ENCODE measurements around the gene CTNNBL1. TPM values are rescaled to one million over a fixed set of nuclear protein-coding genes. Genes with fewer than 3 reads are reported as not detected.

CTNNBL1 gene
- total RNA-seq, 4 donors from 2014 or later: 40.4 to 54.3 (median 44.7) TPM

- intact Hi-C loops (cut with DNase I): loop anchor here (5.0 kb wide), 1 partner anchor 88 kb away; no protein-coding TSS in a partner anchor
- Histone ChIP-seq H3K27ac (replicated peaks in 1 of 4) (no peak overlapping the region), H3K4me3 (peak overlapping the region in 3 of 4 donors; percentile 59 to 66 (median 59))
These were observed 210.3 kb downstream of the CTNNBL1 start for GRCh38 chr20:37904008-37904642.

GRCh38 chr20:37904845-37905373 is 211.1 kb downstream of the CTNNBL1 start:
- Histone ChIP-seq H3K9me3 (no peaks in the 10 kb centered on the region), H3K36me3 (no peaks in the 10 kb centered on the region), H3K27me3 (peaks cover 0 to 47% (median 1%) of the 10 kb centered on the region in 4 donors), H3K4me3 (no peak overlapping the region), H3K4me1 (peaks cover 7 to 65% (median 60%) of the 10 kb centered on the region in 4 donors), H3K27ac (replicated peaks in 1 of 4) (peak overlapping the region in 2 of 4 donors; percentile 14 to 24)
- intact Hi-C loops (cut with DNase I): loop anchor here (5.0 kb wide), 1 partner anchor 87 kb away; no protein-coding TSS in a partner anchor
- no peak for DNase-seq (ENCODE audit: extremely low spot score)
- TF ChIP-seq EP300 (IDR thresholded peaks at IDR 0.05): no peak
- no peak for TF ChIP-seq POLR2A (IDR thresholded peaks at IDR 0.05; ENCODE audit: low read depth)
- TF ChIP-seq CTCF (IDR thresholded peaks at IDR 0.05): no peak
- TF ChIP-seq POLR2AphosphoS5 (IDR thresholded peaks at IDR 0.05): no peak
- 67% methylated on average over 8 of the region's 8 CpGs for WGBS

More at GRCh38 chr20:37904008-37904642, 210.3 kb downstream of the CTNNBL1 start:
- Histone ChIP-seq H3K4me1 (peaks cover 7 to 69% (median 60%) of the 10 kb centered on the region in 4 donors), H3K27me3 (peaks cover 0 to 47% (median 1%) of the 10 kb centered on the region in 4 donors), H3K9me3 (no peaks in the 10 kb centered on the region), H3K36me3 (no peaks in the 10 kb centered on the region)
- TF ChIP-seq POLR2A (IDR thresholded peaks at IDR 0.05; ENCODE audit: low read depth) (no peak), EP300 (IDR thresholded peaks at IDR 0.05) (no peak), CTCF (IDR thresholded peaks at IDR 0.05) (no peak), POLR2AphosphoS5 (IDR thresholded peaks at IDR 0.05) (no peak)
- no peak for DNase-seq (ENCODE audit: extremely low spot score)
- 65% methylated on average over 9 of the region's 12 CpGs for WGBS

GRCh38 chr20:37905671-37906613 is 212.1 kb downstream of the CTNNBL1 start:
- H3K36me3 ChIP-seq: no peaks in the 10 kb centered on the region
- intact Hi-C loops (cut with DNase I): no loop called here
- no peak for DNase-seq (ENCODE audit: extremely low spot score)
- peaks cover 7 to 65% (median 60%) of the 10 kb centered on the region in 4 donors for H3K4me1 ChIP-seq
- peak overlapping the region in 1 of 4 donors; percentile 24 for H3K27ac ChIP-seq (replicated peaks in 1 of 4)
- no peaks in the 10 kb centered on the region for H3K9me3 ChIP-seq
- TF ChIP-seq EP300 (IDR thresholded peaks at IDR 0.05) (no peak), CTCF (IDR thresholded peaks at IDR 0.05) (no peak), POLR2A (IDR thresholded peaks at IDR 0.05; ENCODE audit: low read depth) (no peak), POLR2AphosphoS5 (IDR thresholded peaks at IDR 0.05) (no peak)
- peaks cover 0 to 44% (median 1%) of the 10 kb centered on the region in 4 donors for H3K27me3 ChIP-seq
- no peak overlapping the region for H3K4me3 ChIP-seq
- 85% methylated on average over 16 of the region's 16 CpGs for WGBS

GRCh38 chr20:37907330-37907676 is 213.5 kb downstream of the CTNNBL1 start:
- Histone ChIP-seq H3K27ac (replicated peaks in 1 of 4) (peak overlapping the region in 1 of 4 donors; percentile 55), H3K36me3 (no peaks in the 10 kb centered on the region), H3K9me3 (no peaks in the 10 kb centered on the region), H3K27me3 (peaks cover 0 to 33% (median 1%) of the 10 kb centered on the region in 4 donors), H3K4me1 (peaks cover 6 to 72% (median 64%) of the 10 kb centered on the region in 4 donors), H3K4me3 (no peak overlapping the region)
- no peak for TF ChIP-seq POLR2A (IDR thresholded peaks at IDR 0.05; ENCODE audit: low read depth)
- TF ChIP-seq CTCF (IDR thresholded peaks at IDR 0.05): no peak
- no peak for TF ChIP-seq POLR2AphosphoS5 (IDR thresholded peaks at IDR 0.05)
- no peak for TF ChIP-seq EP300 (IDR thresholded peaks at IDR 0.05)
- no peak for DNase-seq (ENCODE audit: extremely low spot score)
- intact Hi-C loops (cut with DNase I): no loop called here
- 36% methylated on average over 3 of the region's 3 CpGs for WGBS

Measured in esophagus muscularis mucosa (tissue), 4 donors.